Stimulated activated CD8-positive, alpha-beta memory T cell treated with anti-CD3 and anti-CD28 coated beads, Interleukin-12 subunit alpha, Interleukin-12 subunit beta, amount 100 ng/mL, for 24 hours (primary cell): ENCODE data around the gene CD52.
A peak's percentile ranks its signal among the peaks of the same experiment; 100 is the strongest.
"Not testable (repeated sequence)": the region's sequence is repeated elsewhere in the genome, so short reads cannot be mapped to it uniquely, and the experiment has no call there.

Experiments
- DNase-seq: peaks from one replicate; pipeline ENCODE4 v3.0.0-alpha.2; 2020; ENCODE audit errors: extremely low read depth

CD52 gene

DNA sequence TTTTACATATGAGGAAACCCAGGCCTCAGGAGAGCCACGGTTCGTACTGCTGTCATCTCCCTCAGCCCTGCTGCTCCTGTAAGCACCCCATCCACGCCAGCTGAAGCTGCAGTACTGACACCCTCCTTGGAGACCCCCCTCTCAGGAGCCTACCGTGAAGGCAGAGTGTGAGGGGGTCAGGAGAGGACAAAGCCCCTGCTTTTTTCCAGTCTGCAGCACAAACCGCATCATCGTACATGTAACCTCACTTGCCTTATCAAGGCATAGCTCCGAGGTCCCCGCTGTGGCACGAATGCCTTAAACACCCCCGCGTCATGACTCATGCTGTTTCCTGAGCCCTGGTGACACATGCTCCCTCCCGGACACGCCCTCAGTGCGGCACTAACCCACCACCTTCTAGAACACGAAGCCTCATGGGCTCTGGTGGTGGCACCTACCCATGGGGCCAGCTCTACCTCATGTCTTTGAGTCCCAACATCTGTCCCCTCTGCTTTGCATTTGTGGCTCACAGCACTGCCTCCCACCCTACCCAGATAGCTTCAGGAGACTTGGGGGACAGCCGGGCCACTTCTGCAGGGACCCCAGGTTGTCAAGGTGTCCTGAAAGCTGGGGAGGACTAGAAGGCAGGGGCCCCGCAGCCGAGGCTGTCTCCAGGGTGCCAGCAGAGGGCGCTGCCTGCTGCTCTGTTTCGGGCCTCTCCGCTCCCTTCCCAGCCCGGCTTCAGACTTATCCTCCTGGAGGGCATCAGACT is 33.0 kb upstream of the CD52 start:
- peak; percentile 90 for DNase-seq

DNA sequence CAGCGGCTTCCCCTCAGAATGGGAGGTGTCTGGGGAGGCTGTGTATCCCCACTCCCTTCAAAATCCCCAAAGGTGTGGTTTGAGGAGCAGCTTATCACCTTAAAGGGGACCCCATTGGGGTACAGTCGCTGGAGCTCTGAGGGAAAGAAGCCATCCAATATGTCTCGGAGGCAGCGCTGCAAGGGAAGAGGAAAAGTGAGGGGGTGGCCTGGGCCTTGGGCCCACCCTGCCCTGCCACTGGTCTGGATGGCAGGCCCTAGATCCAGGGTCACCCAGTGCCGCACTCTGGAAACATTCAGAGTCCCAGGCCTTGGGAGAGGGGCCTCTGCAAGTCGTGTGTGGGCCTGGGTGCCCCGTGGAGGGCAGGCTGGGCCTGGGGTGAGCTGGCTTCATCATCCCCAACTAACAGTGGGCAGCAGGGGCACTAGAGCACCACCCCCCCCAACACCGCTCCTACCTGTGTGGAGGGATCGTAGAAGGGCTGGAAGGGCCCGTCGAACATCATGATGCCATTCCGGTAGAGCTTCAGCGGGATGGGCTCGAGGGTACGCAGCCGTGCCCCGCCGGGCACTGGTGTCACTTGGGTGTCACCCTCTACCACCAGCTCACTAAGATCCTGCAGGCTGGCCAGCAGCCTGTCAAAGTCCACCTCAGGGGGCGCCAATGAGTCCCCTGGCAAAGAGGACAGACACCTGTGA is 32.2 kb upstream of the CD52 start:
- no peak for DNase-seq

DNA sequence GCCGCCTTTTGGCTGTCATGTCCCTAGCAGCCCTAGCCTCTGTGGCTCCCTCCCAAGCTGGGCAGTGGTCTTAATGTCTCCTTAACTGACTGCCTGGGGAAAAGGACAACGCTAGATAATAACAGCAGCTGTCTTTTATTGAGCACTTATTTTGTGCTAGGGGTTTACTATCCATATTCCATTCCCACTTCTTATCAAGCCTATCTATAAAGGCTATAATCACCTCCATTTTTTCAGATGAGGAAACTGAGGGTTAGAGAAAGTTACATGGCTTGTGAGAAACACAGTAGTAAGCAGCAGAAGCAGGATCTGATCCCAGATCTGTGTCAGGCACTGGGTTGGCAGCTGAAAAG is 31.7 kb upstream of the CD52 start:
- no peak for DNase-seq

DNA sequence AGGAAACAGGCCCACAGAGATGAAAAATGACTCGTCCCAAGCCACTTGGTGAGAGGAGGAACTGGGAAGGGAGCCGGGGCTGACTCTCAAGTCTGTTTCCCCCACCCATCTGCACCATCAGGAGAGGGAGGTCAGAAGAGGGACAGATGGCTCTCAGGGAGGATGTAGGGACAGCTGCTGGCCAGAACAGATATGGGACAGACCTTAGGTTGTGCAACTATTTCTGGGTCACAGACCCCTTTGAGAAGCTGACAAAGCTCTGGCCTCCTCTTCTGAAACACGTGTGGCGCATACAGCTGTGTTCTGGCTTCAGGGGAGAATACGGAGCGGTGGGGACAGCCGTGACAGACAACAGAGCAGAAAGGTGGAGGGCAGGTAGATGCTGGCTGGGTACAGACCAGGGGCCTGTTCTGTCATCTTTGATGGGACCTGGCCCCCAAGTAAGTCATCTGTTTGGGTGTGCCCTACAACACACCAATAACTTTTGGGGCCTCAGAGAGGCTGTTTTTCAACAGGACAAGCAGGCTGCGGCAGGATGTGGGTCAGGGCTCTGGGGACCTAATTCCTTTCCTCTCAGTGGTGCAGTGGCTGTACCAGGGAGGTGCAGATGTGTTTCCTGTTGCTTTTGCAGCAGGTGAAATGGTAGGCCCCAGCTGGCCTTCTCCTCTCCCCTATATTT is 30.6 kb upstream of the CD52 start:
- no peak for DNase-seq

DNA sequence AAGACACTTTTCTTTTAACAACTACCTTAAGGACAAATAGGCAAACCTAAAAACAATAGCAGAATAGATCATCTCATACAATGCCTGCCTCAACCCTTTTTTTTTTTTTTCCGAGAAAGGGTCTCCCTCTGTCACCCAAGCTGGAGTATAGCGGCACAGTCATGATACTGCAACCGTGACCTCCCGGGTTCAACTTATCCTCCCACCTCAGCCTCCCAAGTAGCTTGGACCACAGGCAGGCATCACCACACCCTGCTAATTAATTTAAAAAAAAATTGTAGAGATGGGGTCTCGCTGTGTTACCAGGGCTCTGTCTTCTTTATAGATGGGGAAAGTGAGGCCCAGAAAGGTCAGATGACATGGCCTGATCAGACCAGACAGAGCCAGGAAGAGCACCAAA is 29.9 kb upstream of the CD52 start:
- no peak for DNase-seq

DNA sequence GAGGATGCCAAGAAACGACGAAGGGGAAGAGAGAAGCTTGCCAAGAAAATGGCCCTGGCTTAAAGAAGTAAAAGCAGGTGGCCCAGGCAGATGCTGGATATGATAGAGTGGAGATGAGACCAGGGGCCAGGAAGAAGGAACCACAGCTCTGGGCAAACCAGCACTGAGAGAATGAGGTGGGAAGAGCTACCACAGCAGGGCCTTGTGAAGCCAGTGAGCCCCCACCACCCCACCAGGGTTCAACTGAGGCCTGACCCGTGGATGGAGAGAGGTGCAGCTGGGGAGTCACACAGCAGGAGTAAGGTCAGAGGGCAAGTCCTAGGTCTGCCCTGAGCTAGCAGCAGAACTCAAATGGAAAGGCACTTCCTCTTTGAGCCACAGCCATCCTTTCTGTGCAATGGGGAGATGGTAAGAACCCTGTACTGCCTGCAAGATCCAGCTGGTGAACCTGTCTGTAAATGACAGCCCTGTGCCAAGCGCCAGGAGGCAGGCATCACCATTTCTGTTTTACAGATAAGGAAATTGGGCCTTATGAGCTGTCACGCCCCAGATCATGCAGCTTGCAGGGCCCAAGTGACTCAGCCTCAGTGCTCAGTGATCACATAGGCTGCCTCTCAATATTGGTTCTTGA is 29.3 kb upstream of the CD52 start:
- no peak for DNase-seq

DNA sequence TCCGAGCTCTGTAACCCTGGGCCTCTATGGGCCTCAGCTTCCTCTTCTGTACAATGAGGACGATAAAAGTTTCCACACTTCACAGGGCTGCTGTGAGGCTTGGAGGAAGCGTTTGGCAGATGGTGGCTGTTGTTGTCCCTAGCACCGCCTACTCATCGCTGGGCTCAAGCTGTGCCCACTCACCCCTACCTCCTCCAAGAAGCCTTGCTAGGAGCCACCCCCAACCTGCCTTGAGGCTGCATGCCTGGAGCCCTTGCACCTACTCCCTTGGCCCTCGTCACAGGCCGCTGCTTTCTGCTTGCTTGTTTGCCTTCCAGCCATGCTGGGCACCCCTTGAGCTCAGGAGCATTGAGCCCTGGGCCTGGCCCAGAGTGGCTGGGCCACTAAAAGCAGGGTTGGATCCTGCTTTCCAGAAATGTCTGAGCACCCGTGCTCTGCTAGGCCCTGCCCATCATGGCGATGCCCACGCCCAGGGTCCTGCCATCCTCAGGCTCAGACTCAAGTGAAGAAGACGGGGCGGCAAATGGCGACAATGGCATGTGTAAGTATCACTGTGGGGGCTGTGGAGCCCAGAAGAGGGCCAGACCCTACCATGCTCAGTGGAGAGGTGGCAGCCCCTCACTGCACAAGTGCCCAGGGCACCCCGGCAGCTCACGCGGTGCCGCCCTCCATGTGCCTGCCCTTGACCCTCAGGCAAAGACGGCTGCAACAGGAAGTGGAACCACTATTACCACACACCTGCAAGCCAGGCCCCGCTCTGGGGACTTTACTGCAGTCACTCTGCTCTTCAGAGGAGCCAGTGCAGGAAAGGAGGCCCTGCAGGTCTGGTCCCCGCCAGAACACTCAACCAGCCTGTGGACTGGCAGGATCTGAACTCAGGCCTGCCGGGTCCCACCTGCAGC is 28.3 kb upstream of the CD52 start:
- DNase-seq, result no peak

DNA sequence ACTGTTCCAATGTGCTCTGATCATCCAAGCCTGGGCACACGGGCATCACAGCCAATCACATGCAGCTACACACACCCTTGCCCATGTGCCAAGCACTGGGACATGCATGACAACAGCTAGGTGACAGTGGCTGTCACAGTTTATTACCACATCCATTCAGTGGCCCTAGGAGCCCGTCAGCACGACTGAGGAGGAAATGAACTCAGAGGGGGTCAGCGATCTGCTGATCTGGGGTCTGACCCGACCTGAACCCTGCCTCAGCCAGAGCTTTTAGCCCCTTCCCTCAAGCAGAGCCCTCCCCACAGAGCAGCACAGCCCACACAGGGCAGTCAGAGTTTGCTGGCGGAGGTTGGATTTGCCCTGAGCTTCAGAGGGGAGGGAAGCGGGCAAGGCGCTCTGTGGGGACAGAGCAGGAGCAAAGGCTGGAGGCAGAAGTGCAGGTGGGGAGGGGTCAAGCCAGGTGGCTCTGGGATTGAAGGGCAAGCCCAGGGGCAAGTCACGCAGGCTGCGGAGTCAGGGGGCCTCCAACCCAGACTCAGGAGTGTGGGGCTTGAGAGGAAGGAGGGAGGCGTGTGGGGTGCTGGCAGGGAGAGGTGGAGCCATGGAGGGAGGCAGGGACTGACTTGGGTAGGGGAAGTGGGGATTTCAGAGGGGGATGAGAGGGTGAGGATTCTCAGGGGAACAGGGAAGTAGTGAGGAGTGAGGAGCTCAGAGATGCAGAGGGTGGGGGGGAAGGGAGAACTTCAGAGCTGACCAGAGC is 27.5 kb upstream of the CD52 start:
- DNase-seq, result no peak

DNA sequence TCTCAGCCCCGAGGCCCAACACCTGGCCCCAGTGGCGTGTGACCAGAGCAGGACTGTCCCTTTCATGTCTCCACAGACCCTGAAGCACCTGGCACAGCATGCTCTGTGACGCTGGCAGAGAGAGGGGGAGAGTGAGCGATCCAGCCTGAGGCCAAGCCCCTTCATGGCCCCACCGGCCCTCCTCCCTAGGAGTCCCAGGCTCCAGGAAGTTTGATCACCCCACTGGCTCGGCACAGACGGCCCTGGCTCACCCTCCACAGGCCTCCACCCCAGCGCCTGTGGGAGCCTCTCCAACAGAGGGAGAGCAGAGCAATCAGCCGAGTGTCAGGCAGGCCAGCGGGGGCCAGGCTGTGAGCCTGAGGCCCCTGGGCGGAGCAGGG is 26.9 kb upstream of the CD52 start:
- DNase-seq, result no peak

DNA sequence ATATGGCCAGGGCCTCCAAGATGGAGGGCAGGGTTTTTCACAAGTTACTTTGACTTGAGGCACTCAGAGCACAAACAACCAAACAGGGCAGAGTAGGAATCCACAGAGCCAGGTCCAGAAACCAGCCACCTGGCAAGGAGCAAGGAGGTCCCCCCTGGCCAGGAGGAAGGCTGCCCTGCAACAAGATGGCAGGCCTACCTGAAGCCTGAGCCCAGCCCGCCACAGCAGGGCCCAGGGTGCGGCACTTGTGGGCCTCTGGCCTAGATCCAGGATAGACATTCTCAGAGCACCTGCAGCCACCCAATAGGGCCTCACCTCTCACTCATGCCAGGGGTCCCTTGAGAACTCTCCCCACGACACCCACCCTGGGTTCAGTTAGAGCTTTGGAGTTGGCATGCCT is 26.3 kb upstream of the CD52 start:
- DNase-seq, result no peak

DNA sequence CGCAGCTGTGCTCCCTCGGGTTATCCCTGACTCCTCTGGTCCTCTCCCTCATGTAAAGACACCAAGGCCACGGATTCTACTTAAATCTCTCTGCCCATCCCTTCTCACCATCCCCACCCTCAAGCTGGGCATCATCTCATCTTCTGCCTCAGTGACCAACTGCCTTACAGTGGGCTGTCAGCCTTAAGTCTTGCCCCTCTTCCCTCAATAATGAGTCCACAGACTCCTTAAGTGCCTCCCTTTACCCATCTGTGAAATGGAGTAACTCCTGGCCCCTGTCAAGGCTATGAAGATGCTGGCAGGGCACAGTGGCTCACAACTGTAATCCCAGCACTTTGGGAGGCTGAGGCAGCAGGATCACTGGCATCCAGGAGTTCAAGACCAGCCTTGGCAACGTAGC is 25.8 kb upstream of the CD52 start:
- no peak for DNase-seq

DNA sequence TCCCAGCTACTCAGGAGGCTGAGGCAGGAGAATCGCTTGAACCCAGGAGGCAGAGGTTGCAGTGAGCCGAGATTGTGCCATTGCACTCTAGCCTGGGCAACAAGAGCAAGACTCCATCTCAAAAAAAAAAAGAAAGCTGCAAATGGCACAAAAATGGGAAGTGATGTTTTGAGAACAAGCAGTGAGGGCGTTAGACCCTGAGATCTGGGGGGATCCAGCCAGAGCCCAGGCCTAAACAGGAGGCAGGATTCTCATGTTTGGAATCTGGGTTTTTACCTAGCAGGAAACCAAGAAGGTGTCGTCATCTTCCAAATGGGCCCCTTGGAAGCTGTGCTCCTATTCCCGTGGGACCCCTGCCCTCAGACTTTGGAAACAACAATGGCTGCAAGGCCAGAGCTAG is 25.0 kb upstream of the CD52 start:
- DNase-seq, result not testable (repeated sequence)

DNA sequence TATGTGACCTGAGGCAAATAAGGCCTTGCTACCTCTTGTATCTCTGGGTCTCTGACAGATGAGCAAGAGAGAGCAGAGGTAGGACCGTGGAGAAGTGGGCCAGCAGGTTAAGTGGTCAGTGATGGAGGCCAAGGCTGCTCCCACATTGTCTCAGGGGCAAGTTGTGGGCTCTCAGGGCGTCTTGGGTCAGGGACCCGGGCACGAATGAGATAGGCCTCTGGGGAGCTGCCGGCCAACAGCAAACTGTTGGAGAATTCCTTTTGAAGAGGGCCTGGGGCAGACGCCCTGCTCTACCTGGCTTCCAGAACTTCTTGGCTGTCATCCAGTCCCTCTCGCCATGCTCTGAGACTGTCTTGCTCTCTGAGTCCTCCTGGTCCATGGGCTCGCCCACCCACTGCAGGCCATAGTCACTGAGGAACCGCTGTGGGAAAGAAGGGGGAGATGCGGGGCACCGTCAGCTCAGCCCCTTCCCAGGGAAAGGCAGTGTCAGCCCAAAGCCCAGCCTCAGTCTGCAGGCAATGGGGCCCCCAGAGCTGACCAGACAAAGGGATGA is 23.8 kb upstream of the CD52 start:
- DNase-seq, result no peak

DNA sequence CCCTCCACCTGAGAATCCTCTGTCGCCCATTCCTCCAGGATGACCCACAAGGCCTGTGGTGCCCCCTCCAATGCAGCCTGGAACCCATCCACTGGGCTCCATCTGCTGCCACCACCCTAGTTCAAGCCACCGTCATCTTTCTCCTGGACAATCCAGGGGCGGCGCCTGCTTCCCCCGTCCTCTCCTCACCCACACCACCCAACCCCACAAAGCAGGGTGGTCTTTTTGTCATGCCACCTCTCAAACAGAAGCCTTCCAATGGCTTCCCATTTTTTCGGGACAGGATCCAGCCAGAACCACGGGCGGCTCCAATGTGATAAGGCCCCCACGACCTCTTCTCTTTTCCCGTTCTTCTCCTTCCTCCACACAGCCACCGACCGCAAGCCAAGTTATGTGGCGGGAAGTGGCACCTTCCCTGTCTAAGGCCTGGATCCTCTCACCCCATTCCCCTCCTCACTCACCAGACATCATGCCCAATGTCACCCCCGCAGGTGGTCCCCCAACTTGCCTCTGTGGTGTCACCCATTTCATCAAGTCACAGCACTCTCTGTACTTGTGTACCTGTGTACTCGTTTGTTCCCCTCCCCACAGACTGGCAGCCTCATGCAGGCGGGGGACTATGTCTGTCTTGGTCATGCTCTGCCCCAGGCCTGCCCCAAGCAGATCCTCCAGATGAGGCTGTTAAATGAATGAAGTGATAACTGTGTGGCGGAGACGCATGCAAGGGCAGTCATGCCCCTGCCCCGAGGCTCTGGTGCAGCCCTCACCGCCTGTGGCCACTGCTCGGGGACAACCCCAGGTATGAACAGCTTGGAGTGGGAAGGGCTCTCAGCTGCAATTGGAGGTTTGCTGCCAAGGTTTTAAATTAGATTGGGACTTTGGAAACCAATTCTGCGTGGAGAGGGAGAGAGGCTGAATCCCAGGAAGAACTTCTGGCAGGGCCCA is 22.3 kb upstream of the CD52 start:
- no peak for DNase-seq

DNA sequence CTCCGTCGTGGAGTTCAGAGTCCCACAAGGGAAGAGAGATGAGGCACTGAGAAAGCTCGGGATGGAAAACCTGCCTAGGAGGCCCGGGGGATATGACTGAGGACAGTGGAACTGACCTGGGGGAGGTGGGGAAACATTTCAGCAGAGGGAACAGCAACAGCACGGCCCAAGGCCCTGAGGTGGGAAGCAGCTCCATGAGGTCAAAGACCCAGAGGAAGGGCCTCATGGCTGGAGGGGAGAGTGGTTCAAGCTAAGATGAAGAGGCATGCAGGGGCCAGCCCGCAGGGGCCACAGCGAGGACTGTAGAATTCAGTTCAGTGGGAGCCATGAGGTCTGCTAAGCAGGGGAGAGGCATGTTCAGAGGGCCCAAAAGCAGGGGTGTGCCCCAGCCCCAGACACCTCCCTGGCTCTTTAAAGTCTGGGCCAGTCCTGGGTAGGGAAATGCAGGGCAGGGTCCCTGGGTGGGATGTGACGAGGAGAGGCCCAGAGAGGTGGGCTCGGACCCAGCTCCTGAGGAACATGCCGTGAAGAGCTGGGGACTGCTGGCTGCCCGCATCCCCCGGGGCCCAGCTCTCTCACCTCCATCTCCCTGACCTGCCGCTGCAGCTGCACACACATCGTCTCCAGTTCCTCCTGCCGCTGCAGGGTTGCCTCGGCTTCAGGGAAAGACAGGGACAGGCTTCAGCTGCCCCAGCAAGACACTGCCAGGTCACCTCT is 21.3 kb upstream of the CD52 start:
- no peak for DNase-seq

DNA sequence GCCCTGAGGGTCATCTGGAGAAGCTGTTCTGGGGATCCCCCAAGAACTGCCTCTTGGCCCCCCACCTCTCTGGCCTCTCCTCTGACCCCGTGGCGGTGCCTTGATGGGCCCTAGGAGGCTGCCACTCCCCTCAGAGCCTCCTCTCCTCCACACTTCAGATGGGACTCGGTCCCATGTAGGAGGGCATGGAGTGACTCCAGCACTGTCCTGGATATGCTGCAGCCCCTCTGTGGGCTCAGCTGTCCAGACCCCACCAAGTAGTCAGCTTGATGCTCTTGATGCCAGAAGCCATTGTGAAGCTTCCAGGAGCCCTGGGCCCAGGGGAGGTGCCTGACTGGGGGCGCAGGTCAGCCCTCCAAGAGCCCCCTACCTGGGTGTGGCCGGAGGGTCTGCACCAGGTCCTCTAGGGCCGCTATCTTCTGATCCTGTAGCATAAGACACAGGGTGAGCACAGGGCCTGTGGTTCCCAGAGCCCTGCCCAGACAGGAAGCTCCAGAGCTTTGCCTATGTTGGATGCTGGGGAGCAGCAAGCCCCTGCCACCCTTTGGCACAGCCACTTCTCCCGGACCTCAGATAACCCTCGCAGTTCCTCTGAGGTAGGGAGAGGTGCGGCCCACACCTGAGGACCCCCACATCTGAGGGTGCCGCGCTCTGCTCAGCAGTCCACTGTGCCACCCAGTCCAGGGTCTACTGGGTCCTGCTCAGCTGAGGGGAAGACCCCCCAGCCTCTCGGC is 20.5 kb upstream of the CD52 start:
- no peak for DNase-seq

DNA sequence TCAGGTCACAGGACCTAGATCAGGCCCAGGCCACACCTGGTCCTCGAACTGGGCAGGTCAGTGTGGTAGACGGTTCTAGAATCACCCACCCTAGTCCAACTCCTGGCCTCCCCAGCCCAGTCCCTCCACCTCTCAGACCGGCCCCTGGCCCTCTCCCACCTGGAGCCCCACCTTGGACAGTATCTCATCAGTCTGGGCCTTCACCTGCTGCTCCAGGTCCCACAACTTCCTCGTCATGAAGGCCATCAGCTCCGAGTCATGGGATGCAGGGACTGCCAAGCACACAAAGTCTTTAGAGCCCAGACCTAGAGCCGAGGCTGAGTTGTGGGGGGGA is 20.0 kb upstream of the CD52 start:
- no peak for DNase-seq

DNA sequence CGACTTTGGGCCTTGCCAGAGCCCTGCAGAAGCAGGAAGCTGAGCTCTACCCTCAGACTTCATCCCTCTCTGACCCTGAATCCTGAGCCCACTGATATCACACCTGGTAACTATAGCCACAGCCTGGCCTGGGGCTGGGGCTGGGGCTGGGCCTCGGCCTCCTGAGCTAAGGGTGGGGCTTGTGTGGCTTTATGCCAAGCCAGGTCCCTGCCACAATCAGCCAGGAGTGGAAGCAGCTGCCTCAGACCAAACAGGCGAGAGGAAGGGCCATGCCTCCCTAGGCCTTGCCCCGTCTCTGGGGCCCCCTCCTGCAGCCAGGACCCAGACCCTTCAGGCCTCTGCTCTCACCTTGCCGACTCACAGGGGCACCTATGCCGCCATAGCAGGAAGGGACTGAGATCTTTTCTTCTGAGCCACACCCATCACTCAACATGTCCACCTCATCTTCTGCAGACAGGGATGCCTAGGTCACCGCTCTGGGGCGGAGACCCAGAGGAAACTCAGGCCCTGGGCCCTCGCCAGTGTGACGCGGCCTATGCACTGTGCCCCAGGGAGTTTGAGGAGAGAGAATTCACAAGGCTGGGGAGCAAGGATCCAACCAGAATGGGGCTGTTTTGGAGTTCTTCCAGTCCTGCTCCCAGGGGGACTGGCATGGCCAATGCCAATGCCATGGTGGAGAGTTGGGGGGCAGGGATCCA is 17.0 kb upstream of the CD52 start:
- DNase-seq, result no peak
